ENCODE measurements around the gene TUBB4A. TPM values are rescaled to one million over a fixed set of nuclear protein-coding genes. Genes with fewer than 3 reads are reported as not detected.
A peak's percentile ranks its signal among the peaks of the same experiment; 100 is the strongest.

TUBB4A gene
- total RNA-seq, 1 donor from 2014 or later: 1.2 TPM

- Histone ChIP-seq H3K9me3 (no peaks in the 10 kb centered on the region), H3K4me1 (peaks cover 11% of the 10 kb centered on the region), H3K4me3 (no peak overlapping the region), H3K27ac (no peak overlapping the region), H3K36me3 (no peaks in the 10 kb centered on the region), H3K27me3 (ENCODE audit: low read depth) (peaks cover 32% of the 10 kb centered on the region)
- intact Hi-C loops (cut with DNase I): no loop called here
- TF ChIP-seq, protein P1, sequence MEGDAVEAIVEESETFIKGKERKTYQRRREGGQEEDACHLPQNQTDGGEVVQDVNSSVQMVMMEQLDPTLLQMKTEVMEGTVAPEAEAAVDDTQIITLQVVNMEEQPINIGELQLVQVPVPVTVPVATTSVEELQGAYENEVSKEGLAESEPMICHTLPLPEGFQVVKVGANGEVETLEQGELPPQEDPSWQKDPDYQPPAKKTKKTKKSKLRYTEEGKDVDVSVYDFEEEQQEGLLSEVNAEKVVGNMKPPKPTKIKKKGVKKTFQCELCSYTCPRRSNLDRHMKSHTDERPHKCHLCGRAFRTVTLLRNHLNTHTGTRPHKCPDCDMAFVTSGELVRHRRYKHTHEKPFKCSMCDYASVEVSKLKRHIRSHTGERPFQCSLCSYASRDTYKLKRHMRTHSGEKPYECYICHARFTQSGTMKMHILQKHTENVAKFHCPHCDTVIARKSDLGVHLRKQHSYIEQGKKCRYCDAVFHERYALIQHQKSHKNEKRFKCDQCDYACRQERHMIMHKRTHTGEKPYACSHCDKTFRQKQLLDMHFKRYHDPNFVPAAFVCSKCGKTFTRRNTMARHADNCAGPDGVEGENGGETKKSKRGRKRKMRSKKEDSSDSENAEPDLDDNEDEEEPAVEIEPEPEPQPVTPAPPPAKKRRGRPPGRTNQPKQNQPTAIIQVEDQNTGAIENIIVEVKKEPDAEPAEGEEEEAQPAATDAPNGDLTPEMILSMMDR (IDR thresholded peaks at IDR 0.05): no peak
- ATAC-seq (no peak), DNase-seq (no peak)
Measured at GRCh38 chr19:6503407-6504201, 1.5 kb upstream of the TUBB4A start.

DNA sequence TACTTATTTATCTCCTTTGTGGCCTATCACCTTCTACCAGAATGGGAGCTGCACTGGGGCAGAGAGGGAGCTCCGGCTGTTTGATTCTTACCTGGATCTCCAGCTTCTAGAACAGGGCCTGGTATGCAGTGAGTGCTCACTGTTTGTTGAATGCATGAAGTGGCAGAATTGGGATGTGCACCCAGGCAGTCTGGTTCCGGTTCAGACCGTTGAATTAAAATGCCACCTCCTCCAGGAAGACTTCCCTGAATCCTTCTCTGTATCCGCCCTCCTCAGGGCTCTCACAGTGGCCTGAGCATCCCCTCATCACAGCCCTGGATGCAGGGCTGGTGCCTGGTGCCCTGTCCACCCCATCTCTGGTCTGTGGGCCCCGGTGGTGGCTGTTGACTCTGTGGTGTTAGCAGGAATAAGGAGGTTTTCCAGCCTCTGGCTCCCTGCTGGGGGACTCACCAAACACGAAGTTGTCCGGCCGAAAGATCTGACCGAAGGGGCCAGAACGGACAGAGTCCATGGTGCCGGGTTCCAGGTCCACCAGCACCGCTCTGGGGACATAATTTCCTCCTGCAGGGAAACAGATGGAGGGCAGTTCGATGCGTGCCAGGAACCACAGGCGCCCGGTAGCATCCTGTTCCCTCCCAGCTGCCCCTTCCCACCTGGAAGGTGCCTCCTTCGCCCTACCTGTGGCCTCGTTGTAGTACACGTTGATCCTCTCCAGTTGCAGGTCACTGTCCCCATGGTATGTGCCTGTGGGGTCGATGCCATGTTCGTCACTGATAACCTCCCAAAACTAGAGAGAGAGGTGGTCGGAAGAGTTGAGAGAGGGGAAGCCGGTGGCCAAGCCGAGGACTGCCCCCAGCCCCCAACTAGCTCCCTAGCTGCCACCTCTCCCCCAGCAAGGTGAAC lies 1.0 kb downstream of the TUBB4A start:
- ATAC-seq (no peak), DNase-seq (no peak)
- intact Hi-C loops (cut with DNase I): no loop called here
- no peak overlapping the region for H3K4me3 ChIP-seq
- no peak overlapping the region for H3K27ac ChIP-seq
- no peaks in the 10 kb centered on the region for H3K9me3 ChIP-seq
- no peaks in the 10 kb centered on the region for H3K36me3 ChIP-seq
- H3K27me3 ChIP-seq (ENCODE audit: low read depth): peaks cover 32% of the 10 kb centered on the region
- TF ChIP-seq, protein P1 (IDR thresholded peaks at IDR 0.05): no peak
- H3K4me1 ChIP-seq: peaks cover 11% of the 10 kb centered on the region

DNA sequence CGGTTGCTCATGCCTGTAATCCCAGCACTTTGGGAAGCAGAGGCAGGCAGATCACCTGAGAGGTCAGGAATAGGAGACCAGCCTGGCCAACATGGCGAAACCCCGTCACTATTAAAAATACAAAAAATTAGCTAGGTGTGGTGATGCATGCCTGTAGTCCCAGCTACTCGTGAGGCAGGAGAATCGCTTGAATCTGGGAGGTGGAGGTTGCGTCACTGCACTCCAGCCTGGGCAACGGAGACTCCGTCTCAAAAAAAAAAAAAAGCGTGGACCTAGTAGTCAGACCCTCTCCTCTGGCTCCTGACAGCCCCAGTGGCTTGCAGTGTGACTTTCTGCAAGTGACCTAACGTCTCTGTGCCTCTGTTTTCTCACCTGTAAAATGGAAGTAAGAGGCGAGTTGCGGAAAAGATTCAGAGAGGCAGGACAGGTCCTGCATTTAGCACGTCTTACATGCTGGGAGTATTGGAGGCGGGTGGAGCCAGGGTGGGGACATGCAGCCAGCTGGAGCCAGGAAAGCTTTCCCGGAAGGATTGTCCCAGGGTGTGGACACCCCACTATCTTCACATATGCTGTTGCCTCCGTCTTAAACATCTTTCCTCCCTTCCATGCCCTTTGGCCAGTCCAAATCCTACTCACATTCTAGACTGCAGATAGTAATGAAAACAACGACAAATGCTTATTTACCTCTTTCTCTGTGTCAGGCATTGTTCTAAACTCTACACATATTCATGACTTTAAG lies 2.9 kb downstream of the TUBB4A start:
- H3K27ac ChIP-seq: no peak overlapping the region
- H3K4me3 ChIP-seq: no peak overlapping the region
- DNase-seq (no peak), ATAC-seq (no peak)
- intact Hi-C loops (cut with DNase I): no loop called here
- H3K27me3 ChIP-seq (ENCODE audit: low read depth): peaks cover 32% of the 10 kb centered on the region
- H3K9me3 ChIP-seq: no peaks in the 10 kb centered on the region
- peaks cover 11% of the 10 kb centered on the region for H3K4me1 ChIP-seq
- H3K36me3 ChIP-seq: no peaks in the 10 kb centered on the region
- TF ChIP-seq, protein P1 (IDR thresholded peaks at IDR 0.05): no peak

DNA sequence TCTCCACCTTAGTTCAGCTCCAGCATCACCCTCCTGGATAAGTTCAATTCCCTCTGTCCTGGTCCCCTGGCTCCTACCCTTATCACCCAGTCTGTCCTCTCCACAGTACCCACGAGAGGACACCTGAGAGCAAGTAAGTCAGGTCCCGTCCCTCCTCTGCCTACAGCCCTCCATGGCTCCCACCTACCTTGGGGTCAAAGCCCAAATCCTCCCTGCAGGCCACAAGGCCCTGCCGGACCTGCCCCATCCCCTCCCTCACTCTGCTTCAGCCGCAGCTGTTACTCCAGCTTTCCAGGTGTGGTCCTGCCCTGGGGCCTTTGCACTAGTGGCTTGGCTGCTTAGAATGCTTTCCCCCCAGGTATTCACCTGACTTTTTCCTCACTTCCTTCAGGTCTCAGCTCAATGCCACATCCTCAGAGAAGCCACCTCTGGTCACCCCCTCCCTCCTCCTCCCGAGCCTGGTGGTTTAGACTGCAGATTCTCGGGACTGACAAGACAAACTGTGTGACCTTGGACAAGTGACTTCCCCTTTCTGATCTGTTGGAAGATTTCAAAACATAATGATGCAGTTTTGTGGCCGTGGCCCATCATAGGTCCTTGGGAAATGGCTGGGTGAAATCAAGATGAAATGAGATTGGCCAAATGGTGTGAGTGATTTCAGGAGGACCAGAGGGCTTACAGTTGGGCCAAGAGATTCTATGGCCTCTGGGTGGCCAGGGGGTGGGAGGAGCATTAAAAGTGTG lies 3.6 kb downstream of the TUBB4A start:
- TF ChIP-seq, protein P1 (IDR thresholded peaks at IDR 0.05): no peak
- intact Hi-C loops (cut with DNase I): no loop called here

More for the DNA sequence above, 3.6 kb downstream of the TUBB4A start:
- H3K36me3 ChIP-seq: no peaks in the 10 kb centered on the region
- DNase-seq: no peak
- peak; percentile 28 to 36 for ATAC-seq
- H3K4me1 ChIP-seq: peaks cover 11% of the 10 kb centered on the region
- peaks cover 29% of the 10 kb centered on the region for H3K27me3 ChIP-seq (ENCODE audit: low read depth)
- H3K27ac ChIP-seq: no peak overlapping the region
- no peak overlapping the region for H3K4me3 ChIP-seq
- no peaks in the 10 kb centered on the region for H3K9me3 ChIP-seq

Data from lower lobe of right lung (tissue), 2 donors.